Esophagus muscularis mucosa (tissue), 4 donors: ENCODE data around the gene TOR4A. TPM values are rescaled to one million over a fixed set of nuclear protein-coding genes. Genes with fewer than 3 reads are reported as not detected.
"Not testable (repeated sequence)": the region's sequence is repeated elsewhere in the genome, so short reads cannot be mapped to it uniquely, and the experiment has no call there.

Experiments used
- DNase-seq: peaks from one replicate; pipeline ENCODE4 v3.0.0-alpha.2; 2017; ENCODE audit errors: extremely low spot score
- H3K27ac ChIP-seq, 4 donors: fragments of 200-600 bp; sonication (generic); replicated peaks in 1 of 4; 1 replicate in 3 of 4; 2 replicates in 1 of 4; pipeline ENCODE4 v1.5.1; 2016 to 2019; ENCODE audit warnings: mild to moderate bottlenecking in 1 of 4
- H3K27me3 ChIP-seq, 4 donors: fragments of 200-600 bp; sonication (generic); one replicate each; pipeline versions ENCODE4 v1.5.1 to v1.6.0; 2016 to 2019
- H3K36me3 ChIP-seq, 4 donors: fragments of 200-600 bp; sonication (generic); one replicate each; pipeline ENCODE4 v1.5.1; 2016 to 2019
- H3K4me1 ChIP-seq, 4 donors: fragments of 200-600 bp; sonication (generic); one replicate each; pipeline ENCODE4 v1.5.1; 2016 to 2019
- H3K4me3 ChIP-seq, 4 donors: fragments of 200-600 bp; sonication (generic); 1 replicate in 2 of 4; 2 replicates in 2 of 4; pipeline ENCODE4 v1.5.1; 2016 to 2019; ENCODE audit warnings: mild to moderate bottlenecking in 4 of 4, moderate library complexity in 1 of 4
- H3K9me3 ChIP-seq, 4 donors: fragments of 200-600 bp; sonication (generic); 1 replicate in 3 of 4; 2 replicates in 1 of 4; pipeline ENCODE4 v1.5.1; 2016 to 2019
- CTCF ChIP-seq, 3 experiments: fragments of 200-600 bp in 2 of 3; fragments of 450-650 bp in 1 of 3; sonication (generic) in 2 of 3; IDR thresholded peaks; one replicate each; pipeline ENCODE4 v1.5.1; 2017 to 2019; ENCODE audit warnings: antibody characterized with exemption in 3 of 3, mild to moderate bottlenecking in 2 of 3, moderate library complexity in 1 of 3
- EP300 ChIP-seq: sonication (generic); formaldehyde crosslinking; IDR thresholded peaks from one replicate; pipeline ENCODE4 v1.6.1; 2017; ENCODE audit warnings: antibody characterized with exemption
- POLR2A ChIP-seq: fragments of 450-650 bp; IDR thresholded peaks from one replicate; pipeline ENCODE4 v1.6.1; 2017; ENCODE audit warnings: antibody characterized with exemption, moderate library complexity, mild to moderate bottlenecking, low read depth
- POLR2AphosphoS5 ChIP-seq, 2 donors: sonication (generic); formaldehyde crosslinking; IDR thresholded peaks; one replicate each; pipeline ENCODE4 v1.6.1; 2017; ENCODE audit warnings: antibody characterized with exemption in 2 of 2
- WGBS: methylation state at CpG from one replicate; pipeline ENCODE4 v1.1.5; 2018; 5-methylcytosine and 5-hydroxymethylcytosine counted together
- intact Hi-C: fragments of 100-400 bp; cut with DNase I; formaldehyde crosslinking; loops from one replicate; pipeline ENCODE4 v1.15.1; 2023
- total RNA-seq, 4 donors: library from RNA; depleted of rRNA; stranded (reverse); fragments of >200 nt; gene quantifications; one replicate each; pipeline versions ENCODE4 v1.1.0 to v1.2.1, GENCODE V29; 2016

TOR4A gene
- total RNA-seq, 4 donors from 2014 or later = 5.0 to 9.2 (median 7.3) TPM

- peaks cover 27 to 72% (median 62%) of the 10 kb centered on the region in 4 donors for H3K36me3 ChIP-seq
- DNase-seq = not testable (repeated sequence)
- peak; percentile 34 to 55 (median 50) for TF ChIP-seq CTCF (IDR thresholded peaks at IDR 0.05)
Measured at GRCh38 chr9:137262173-137262908, 15.2 kb upstream of the TOR4A start.

GRCh38 chr9:137262909-137263285 lies 14.6 kb upstream of the TOR4A start:
- no peaks in the 10 kb centered on the region for H3K27me3 ChIP-seq
- H3K27ac ChIP-seq = no peak overlapping the region
- H3K9me3 ChIP-seq = no peaks in the 10 kb centered on the region
- peaks cover 29 to 72% (median 65%) of the 10 kb centered on the region in 4 donors for H3K36me3 ChIP-seq
- peaks cover 7 to 10% (median 8%) of the 10 kb centered on the region in 4 donors for H3K4me1 ChIP-seq
- no peak for DNase-seq
- intact Hi-C loops = no loop called here
- TF ChIP-seq CTCF (IDR thresholded peaks at IDR 0.05) (no peak), EP300 (no peak), POLR2AphosphoS5 (IDR thresholded peaks at IDR 0.05) (no peak), POLR2A (no peak)
- 87% methylated on average over 24 of the region's 24 CpGs for WGBS
- H3K4me3 ChIP-seq = no peak overlapping the region

More at GRCh38 chr9:137262173-137262908, 15.2 kb upstream of the TOR4A start:
- H3K4me3 ChIP-seq, H3K4me1 ChIP-seq, H3K27me3 ChIP-seq, intact Hi-C loops, H3K9me3 ChIP-seq, H3K27ac ChIP-seq: not testable (repeated sequence)
- WGBS = 29% methylated on average over 15 of the region's 15 CpGs

GRCh38 chr9:137263506-137263905 lies 14.0 kb upstream of the TOR4A start:
- H3K27ac ChIP-seq = no peak overlapping the region
- H3K27me3 ChIP-seq = no peaks in the 10 kb centered on the region
- no peak overlapping the region for H3K4me3 ChIP-seq
- peaks cover 13 to 16% (median 14%) of the 10 kb centered on the region in 4 donors for H3K4me1 ChIP-seq
- H3K9me3 ChIP-seq = no peaks in the 10 kb centered on the region
- TF ChIP-seq CTCF (IDR thresholded peaks at IDR 0.05) = no peak
- TF ChIP-seq EP300 = no peak
- TF ChIP-seq POLR2A = no peak
- no peak for TF ChIP-seq POLR2AphosphoS5 (IDR thresholded peaks at IDR 0.05)
- no peak for DNase-seq
- 78% methylated on average over 7 of the region's 10 CpGs for WGBS
- intact Hi-C loops = no loop called here
- H3K36me3 ChIP-seq = peaks cover 29 to 73% (median 62%) of the 10 kb centered on the region in 4 donors

- intact Hi-C loops = no loop called here
- H3K9me3 ChIP-seq = no peaks in the 10 kb centered on the region
- no peak overlapping the region for H3K27ac ChIP-seq
- peaks cover 18 to 22% (median 20%) of the 10 kb centered on the region in 4 donors for H3K4me1 ChIP-seq
- 89% methylated on average over 11 of the region's 22 CpGs for WGBS
- no peak overlapping the region for H3K4me3 ChIP-seq
- H3K27me3 ChIP-seq = no peaks in the 10 kb centered on the region
- H3K36me3 ChIP-seq = peaks cover 29 to 73% (median 57%) of the 10 kb centered on the region in 4 donors
- TF ChIP-seq CTCF (IDR thresholded peaks at IDR 0.05) (no peak), EP300 (no peak), POLR2AphosphoS5 (IDR thresholded peaks at IDR 0.05) (no peak), POLR2A (no peak)
- DNase-seq = no peak
Measured at GRCh38 chr9:137264067-137264466, 13.5 kb upstream of the TOR4A start.
